NCI-H2029 treated with DMSO at 0.1 percent for 48 hours (cell line): ENCODE measurements around the gene DDRGK1.

ENCODE experiments used
- DNase-seq: peaks from one replicate; lab custom pipeline; 2025; lab: John Stamatoyannopoulos, UW

DDRGK1 gene

GRCh38 chr20:3235666-3236324, 31.3 kb upstream of the DDRGK1 start:
- DNase-seq = no peak

- DNase-seq = no peak
Measured at GRCh38 chr20:3233991-3234498, 29.6 kb upstream of the DDRGK1 start.

GRCh38 chr20:3233131-3233990, 28.9 kb upstream of the DDRGK1 start:
- DNase-seq = no peak

- no peak for DNase-seq
Measured at GRCh38 chr20:3231889-3232588, 27.6 kb upstream of the DDRGK1 start.

- DNase-seq = no peak
Measured at GRCh38 chr20:3231116-3231515, 26.6 kb upstream of the DDRGK1 start.

- DNase-seq = no peak
Measured at GRCh38 chr20:3229798-3230197, 25.3 kb upstream of the DDRGK1 start.

- DNase-seq = no peak
Measured at GRCh38 chr20:3229158-3229557, 24.7 kb upstream of the DDRGK1 start.

- no peak for DNase-seq
Measured at GRCh38 chr20:3228750-3229032, 24.2 kb upstream of the DDRGK1 start.

- no peak for DNase-seq
Measured at GRCh38 chr20:3227936-3228749, 23.7 kb upstream of the DDRGK1 start.

- no peak for DNase-seq
Measured at GRCh38 chr20:3227506-3227905, 23.0 kb upstream of the DDRGK1 start.

GRCh38 chr20:3226864-3227263, 22.4 kb upstream of the DDRGK1 start:
- DNase-seq = no peak

- no peak for DNase-seq
Measured at GRCh38 chr20:3226093-3226492, 21.6 kb upstream of the DDRGK1 start.

GRCh38 chr20:3224681-3225421, 20.4 kb upstream of the DDRGK1 start:
- DNase-seq = no peak

GRCh38 chr20:3223994-3224680, 19.7 kb upstream of the DDRGK1 start:
- DNase-seq = no peak

GRCh38 chr20:3223651-3223993, 19.1 kb upstream of the DDRGK1 start:
- DNase-seq = peak; percentile 78

- DNase-seq = peak; percentile 93
Measured at GRCh38 chr20:3222635-3223600, 18.4 kb upstream of the DDRGK1 start.

GRCh38 chr20:3221398-3222226, 17.1 kb upstream of the DDRGK1 start:
- DNase-seq = no peak

- no peak for DNase-seq
Measured at GRCh38 chr20:3218307-3218988, 14.0 kb upstream of the DDRGK1 start.
